GM21529 (cell line): ENCODE data around the gene EFHD2.
"Not testable (repeated sequence)": the region's sequence is repeated elsewhere in the genome, so short reads cannot be mapped to it uniquely, and the experiment has no call there.

Experiments used
- ATAC-seq: cut with Tn5 transposase; IDR thresholded peaks from one replicate; pipeline ENCODE4 v1.9.1; 2021; ENCODE audit not compliant: unreplicated experiment

The EFHD2 gene

DNA sequence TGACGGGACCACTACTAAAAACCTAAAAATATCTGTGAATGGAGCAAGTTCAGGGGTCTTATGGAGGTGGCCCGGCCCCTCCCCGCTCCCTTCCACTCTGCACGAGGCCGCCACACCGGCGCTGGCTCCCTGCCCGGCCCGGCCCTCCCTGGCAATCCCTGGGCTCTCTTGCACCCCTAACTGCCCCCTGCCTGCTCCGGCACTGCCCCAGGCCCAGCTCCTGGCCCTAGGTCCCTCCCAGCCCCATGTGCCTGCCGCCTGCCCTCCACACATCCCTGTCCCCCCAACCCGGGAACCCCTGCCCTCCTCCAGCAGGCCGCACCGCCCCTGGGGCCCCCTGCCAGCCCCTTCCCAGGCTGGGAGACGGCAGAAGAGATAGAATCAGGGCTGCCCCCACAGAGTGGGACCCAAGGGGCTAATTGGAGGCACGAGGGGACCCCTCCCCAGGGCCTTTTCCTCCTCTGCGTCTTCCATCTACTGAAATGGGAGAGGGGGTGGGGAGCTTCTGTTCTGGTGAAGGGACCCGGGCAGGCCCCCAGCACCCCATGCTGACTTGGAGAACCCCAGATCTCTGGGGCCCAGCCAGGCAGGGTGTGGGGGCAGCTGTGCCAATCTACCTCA, 19.2 kb downstream of the EFHD2 start:
- no peak for ATAC-seq

GRCh38 chr1:15429701-15430149, 20.0 kb downstream of the EFHD2 start:
- no peak for ATAC-seq

DNA sequence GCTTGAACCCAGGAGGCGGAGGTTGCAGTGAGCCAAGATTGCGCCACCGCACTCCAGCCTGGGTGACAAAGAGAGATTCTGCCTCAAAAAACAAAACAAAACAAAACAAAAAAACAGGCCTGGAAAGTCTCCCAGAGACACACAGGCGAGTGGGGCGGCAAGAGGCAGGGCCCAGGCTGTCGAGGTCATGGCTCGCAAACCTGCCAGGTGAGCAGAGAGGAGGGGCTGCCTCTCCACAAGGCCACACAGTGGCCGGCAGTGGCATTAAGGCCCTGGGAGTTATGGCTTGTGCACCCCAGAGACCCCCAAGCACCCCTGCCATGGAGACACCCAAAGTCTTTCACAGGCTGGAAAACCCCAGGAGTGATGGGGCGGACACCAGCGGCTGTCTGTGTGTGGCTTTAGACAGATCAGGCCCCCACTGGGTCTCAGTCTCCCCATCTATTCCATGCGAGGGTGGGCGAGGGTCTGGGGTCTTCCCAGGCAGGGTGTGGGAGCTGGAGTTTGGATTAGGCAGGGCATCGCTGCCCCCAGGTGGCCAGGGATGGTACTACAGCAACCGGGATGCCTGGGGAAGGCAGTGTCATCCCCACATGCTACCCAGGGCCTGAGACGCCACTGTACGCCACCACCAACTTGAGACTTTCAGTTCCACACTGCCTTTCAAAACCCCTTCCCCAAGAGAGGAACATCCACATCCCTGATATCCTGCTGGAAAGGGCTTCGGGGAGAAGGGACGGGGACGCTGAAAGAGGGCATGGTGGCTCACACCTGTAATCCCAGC, 21.3 kb downstream of the EFHD2 start:
- ATAC-seq = no peak

GRCh38 chr1:15431571-15431948, 21.9 kb downstream of the EFHD2 start:
- no peak for ATAC-seq

- no peak for ATAC-seq
Observed at GRCh38 chr1:15432324-15432723, 22.6 kb downstream of the EFHD2 start.

- ATAC-seq = no peak
Observed at GRCh38 chr1:15433471-15433870, 23.8 kb downstream of the EFHD2 start.

DNA sequence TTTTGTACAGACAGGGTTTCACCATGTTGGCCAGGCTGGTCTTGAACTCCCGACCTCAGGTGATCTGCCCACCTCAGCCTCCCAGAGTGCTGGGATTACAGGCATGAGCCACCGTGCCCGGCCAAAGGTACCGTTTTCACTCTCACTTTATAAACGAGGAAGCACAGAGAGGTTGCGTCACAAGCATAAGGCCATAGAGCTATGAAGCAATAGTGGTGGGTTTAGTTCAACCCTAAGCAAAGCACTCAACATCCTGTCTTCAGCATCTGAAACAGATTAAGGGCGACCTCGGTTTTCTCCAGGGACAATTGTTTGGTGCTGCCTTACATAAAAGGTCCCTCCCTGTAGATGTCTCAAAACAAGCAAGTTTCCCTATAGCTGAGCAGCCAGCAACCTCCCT, 25.1 kb downstream of the EFHD2 start:
- ATAC-seq = not testable (repeated sequence)

DNA sequence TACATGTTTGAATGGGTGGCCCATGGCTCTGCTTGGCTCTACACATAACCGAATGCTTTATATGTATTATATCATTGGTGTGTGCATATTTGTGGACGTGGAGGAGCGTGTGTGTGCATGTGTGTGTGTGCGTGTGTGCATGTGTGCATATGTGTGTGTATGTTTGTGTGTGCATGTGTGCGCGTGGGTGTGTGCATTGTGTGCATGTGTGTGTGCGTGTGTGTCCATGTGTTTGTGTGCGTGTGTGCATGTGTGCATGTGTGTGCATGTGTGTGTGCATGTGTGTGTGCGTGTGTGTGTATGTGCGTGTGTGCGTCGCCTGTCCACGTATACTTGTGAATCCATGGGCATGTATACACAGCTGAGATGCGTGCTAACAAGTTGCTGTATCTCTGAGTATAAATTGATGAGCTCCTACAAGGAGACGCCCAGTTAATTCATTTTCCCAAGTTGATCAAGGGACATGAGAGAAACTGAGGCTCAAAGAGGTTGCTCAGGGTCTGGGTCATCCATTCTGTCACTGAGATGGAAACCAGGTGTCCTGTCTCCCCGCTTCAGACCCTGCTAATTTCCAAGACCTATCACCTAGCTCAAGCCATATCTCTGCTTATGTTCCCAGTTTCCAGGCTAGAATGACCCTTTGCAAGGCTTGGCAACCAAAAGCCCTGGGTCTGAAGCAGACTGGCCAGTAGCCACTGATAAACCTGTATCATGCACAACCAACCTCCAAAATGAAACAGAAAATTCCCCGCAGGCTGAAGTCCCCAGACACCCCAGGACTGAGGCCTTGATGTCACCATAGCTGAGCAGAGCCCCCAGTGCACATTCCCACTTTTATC, 25.8 kb downstream of the EFHD2 start:
- no peak for ATAC-seq

GRCh38 chr1:15436881-15437442, 27.3 kb downstream of the EFHD2 start:
- ATAC-seq = no peak

GRCh38 chr1:15439325-15439724, 29.6 kb downstream of the EFHD2 start:
- ATAC-seq = no peak

- ATAC-seq = no peak
Observed at GRCh38 chr1:15440357-15440756, 30.7 kb downstream of the EFHD2 start.

GRCh38 chr1:15441247-15441646, 31.6 kb downstream of the EFHD2 start:
- ATAC-seq = no peak

- no peak for ATAC-seq
Observed at GRCh38 chr1:15442119-15442518, 32.4 kb downstream of the EFHD2 start.

- no peak for ATAC-seq
Observed at GRCh38 chr1:15442759-15443158, 33.1 kb downstream of the EFHD2 start.

GRCh38 chr1:15443281-15443680, 33.6 kb downstream of the EFHD2 start:
- ATAC-seq = no peak

- no peak for ATAC-seq
Observed at GRCh38 chr1:15444468-15445389, 35.0 kb downstream of the EFHD2 start.

GRCh38 chr1:15445390-15446122, 35.9 kb downstream of the EFHD2 start:
- no peak for ATAC-seq

DNA sequence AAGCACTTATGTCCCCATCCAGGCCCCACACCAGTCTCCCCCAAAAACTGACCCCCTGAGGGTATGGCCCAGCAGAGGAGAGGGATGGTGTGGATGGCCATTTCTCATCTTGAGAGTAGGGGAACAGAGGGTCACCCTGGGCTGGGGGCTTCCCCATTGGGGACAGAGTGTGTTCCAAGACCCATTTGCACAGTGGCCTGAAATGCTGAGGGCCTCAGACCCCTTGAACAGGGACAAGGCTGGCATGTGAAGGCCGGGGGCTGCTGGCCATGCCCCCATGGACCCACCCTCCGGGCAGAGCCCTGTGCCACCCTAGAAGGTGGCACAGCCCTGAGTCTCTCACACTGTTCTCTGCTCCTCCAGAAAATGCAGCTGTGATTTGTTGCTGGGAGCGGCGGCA, 36.5 kb downstream of the EFHD2 start:
- ATAC-seq = no peak

DNA sequence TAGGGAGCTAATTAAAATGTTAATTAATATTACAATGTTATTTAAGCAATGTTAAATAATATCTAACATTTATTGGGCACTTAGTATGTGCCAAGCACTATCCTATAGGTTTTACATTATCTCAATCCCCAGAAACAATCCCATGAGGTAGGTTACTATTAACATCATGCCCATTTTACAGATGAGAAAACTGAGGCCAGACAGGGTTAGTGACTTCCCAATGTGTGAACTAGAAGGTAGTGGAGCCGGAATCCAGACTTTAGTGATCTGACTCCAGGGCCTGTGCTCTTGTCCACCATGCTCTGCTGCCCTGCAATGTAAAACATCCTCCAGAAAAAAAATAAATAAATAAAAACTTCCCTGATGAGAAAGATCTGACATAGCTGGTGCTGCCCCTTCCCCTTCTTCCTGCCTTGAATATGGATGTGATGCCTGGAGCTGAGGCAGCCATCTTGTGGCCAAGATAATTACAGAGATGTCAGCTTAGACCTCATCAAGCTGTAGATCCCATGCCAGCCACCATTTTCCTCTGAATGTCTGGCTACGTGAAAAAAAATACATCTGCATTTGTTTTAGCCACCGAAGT, 39.3 kb downstream of the EFHD2 start:
- ATAC-seq = no peak
